GM23338 (cell line): ENCODE measurements around the gene KCNE1. TPM values are rescaled to one million over a fixed set of nuclear protein-coding genes. Genes with fewer than 3 reads are reported as not detected.

Experiments used
- ATAC-seq: fragments of 200-7000 bp; cut with Tn5 transposase; 3 replicates; pipeline ENCODE4 v1.9.1; 2020
- DNase-seq: peaks from one replicate; pipeline ENCODE4 v3.0.0-alpha.2; 2015; ENCODE audit warnings: low spot score
- H2AFZ ChIP-seq: fragments of 200-600 bp; sonication (generic); 2 replicates; pipeline ENCODE4 v1.8.0; 2016; ENCODE audit warnings: antibody characterized with exemption, mild to moderate bottlenecking, moderate library complexity
- H3F3A ChIP-seq: fragments of 200-600 bp; sonication (generic); replicated peaks from 2 replicates; pipeline ENCODE4 v1.8.0; 2017; ENCODE audit warnings: antibody characterized with exemption, mixed run types, low read depth
- H3K27ac ChIP-seq: fragments of 200-600 bp; sonication (generic); 2 replicates; pipeline ENCODE4 v1.6.1; 2016; ENCODE audit warnings: low read depth
- H3K27me3 ChIP-seq: fragments of 200-600 bp; sonication (generic); 2 replicates; pipeline ENCODE4 v1.8.0; 2016; ENCODE audit warnings: mild to moderate bottlenecking, mixed run types, moderate library complexity; ENCODE audit not compliant: insufficient read depth
- H3K36me3 ChIP-seq: fragments of 200-600 bp; sonication (generic); 2 replicates; pipeline ENCODE4 v1.8.0; 2016; ENCODE audit warnings: mild to moderate bottlenecking; ENCODE audit not compliant: insufficient read depth
- H3K4me1 ChIP-seq: fragments of 200-600 bp; sonication (generic); 2 replicates; pipeline ENCODE4 v1.8.0; 2016; ENCODE audit warnings: mild to moderate bottlenecking, moderate library complexity; ENCODE audit not compliant: insufficient read depth
- H3K4me2 ChIP-seq: fragments of 200-600 bp; sonication (generic); 2 replicates; pipeline ENCODE4 v1.7.1; 2017; ENCODE audit warnings: mixed run types
- H3K4me3 ChIP-seq: fragments of 200-600 bp; sonication (generic); 2 replicates; pipeline ENCODE4 v1.6.1; 2016; ENCODE audit warnings: mixed run types
- H3K79me2 ChIP-seq: fragments of 200-600 bp; sonication (generic); replicated peaks from 2 replicates; pipeline ENCODE4 v1.8.0; 2017; ENCODE audit warnings: mild to moderate bottlenecking; ENCODE audit not compliant: insufficient read depth
- H3K9me2 ChIP-seq: fragments of 200-600 bp; sonication (generic); 2 replicates; pipeline ENCODE4 v1.8.0; 2017; ENCODE audit not compliant: insufficient read depth
- H4K20me1 ChIP-seq: fragments of 200-600 bp; sonication (generic); replicated peaks from 2 replicates; pipeline ENCODE4 v1.8.0; 2017; ENCODE audit warnings: mild to moderate bottlenecking; ENCODE audit not compliant: insufficient read depth
- H3K27ac Mint-ChIP-seq: 2 replicates; pipeline ENCODE4 v1.8.0; 2020; ENCODE audit warnings: inconsistent platforms, mild to moderate bottlenecking, moderate library complexity, mixed read lengths
- H3K27me3 Mint-ChIP-seq: 3 replicates; pipeline ENCODE4 v1.8.0; 2022; ENCODE audit warnings: low read depth, mild to moderate bottlenecking, moderate library complexity, mixed read lengths, inconsistent platforms; ENCODE audit not compliant: insufficient read depth, poor library complexity
- H3K36me3 Mint-ChIP-seq: 3 replicates; pipeline ENCODE4 v1.8.0; 2021; ENCODE audit warnings: low read depth, mild to moderate bottlenecking, inconsistent platforms, moderate library complexity, mixed read lengths
- H3K4me1 Mint-ChIP-seq: 3 replicates; pipeline ENCODE4 v1.8.0; 2020; ENCODE audit warnings: mild to moderate bottlenecking, inconsistent platforms, mixed read lengths
- H3K4me3 Mint-ChIP-seq: 3 replicates; pipeline ENCODE4 v1.8.0; 2021; ENCODE audit warnings: moderate library complexity, mild to moderate bottlenecking, inconsistent platforms, mixed read lengths
- H3K9me3 Mint-ChIP-seq: 3 replicates; pipeline ENCODE4 v1.8.0; 2020; ENCODE audit warnings: moderate library complexity, mild to moderate bottlenecking, inconsistent platforms, mixed read lengths
- CTCF ChIP-seq, 2 experiments: fragments of 200-600 bp in 1 of 2; sonication (generic) in 1 of 2; conservative IDR thresholded peaks; 2 replicates each; pipeline versions ENCODE4 v1.5.1 to v1.6.1; 2016 to 2017; ENCODE audit warnings: antibody characterized with exemption in 2 of 2, low read depth in 2 of 2, mild to moderate bottlenecking in 2 of 2, moderate library complexity in 1 of 2
- ETS1 ChIP-seq: IDR thresholded peaks from 2 replicates; pipeline ENCODE4 v1.6.1; 2016; ENCODE audit warnings: antibody characterized with exemption
- EZH2 ChIP-seq: fragments of 200-600 bp; sonication (generic); IDR thresholded peaks from one replicate; pipeline ENCODE4 v1.8.0; 2017; ENCODE audit warnings: antibody characterized with exemption, mild to moderate bottlenecking, low read depth; ENCODE audit not compliant: unreplicated experiment
- JUNB ChIP-seq: IDR thresholded peaks from one replicate; pipeline ENCODE4 v1.6.1; 2016; ENCODE audit warnings: antibody characterized with exemption; ENCODE audit not compliant: unreplicated experiment
- NANOG ChIP-seq: IDR thresholded peaks from 2 replicates; pipeline ENCODE4 v1.6.1; 2016; ENCODE audit warnings: antibody characterized with exemption, borderline replicate concordance
- REST ChIP-seq: IDR thresholded peaks from one replicate; pipeline ENCODE4 v1.6.1; 2018; ENCODE audit warnings: antibody characterized with exemption; ENCODE audit not compliant: unreplicated experiment
- STAT1 ChIP-seq: IDR thresholded peaks from one replicate; pipeline ENCODE4 v1.6.1; 2016; ENCODE audit warnings: antibody characterized with exemption; ENCODE audit not compliant: unreplicated experiment
- ZNF114 ChIP-seq: fragments of 250-450 bp; sonication (Bioruptor Pico); IDR thresholded peaks from 2 replicates; pipeline ENCODE4 v1.5.0; 2020; ENCODE audit warnings: mild to moderate bottlenecking, moderate library complexity
- polyA plus RNA-seq: library from polyadenylated mRNA; unstranded; fragments of >200 nt; fragmentation: Nextera tagmentation; extraction: Ambion mirVana; gene quantifications from 2 replicates; pipeline ENCODE4 v1.2.1, GENCODE V29; 2016
- total RNA-seq: library from RNA; depleted of rRNA; stranded (reverse); fragments of >200 nt; shearing (Covaris generic); gene quantifications from 2 replicates; pipeline ENCODE4 v1.2.3, GENCODE V29; 2014

Gene KCNE1
- total and polyA plus RNA-seq, 2 experiments from 2014 or later, result 0.07 TPM; not detected in 1

DNA sequence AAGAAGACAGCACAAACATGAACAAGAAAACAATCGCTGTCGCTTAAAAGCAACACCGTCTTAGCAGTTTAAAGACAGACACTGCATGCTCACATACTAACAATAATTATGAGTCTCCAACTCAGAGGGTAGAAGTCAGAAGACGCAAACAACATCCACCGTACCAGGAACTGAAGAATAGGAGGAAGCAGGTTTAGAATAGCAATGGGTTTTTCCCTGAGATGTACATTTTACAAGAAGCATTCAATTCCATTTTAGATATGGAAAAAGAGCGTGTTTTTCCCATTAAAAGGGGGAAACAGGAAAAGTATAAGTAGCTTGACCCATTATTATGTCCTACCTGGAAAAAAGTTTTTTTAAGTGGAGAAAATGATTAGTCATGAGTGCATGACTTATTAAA, 34.5 kb upstream of the KCNE1 start:
- Histone ChIP-seq H3K4me2 (no peak overlapping the region), H3K27ac (no peak overlapping the region), H4K20me1 (no peaks in the 10 kb centered on the region), H3F3A (no peaks in the 10 kb centered on the region), H2AFZ (no peak overlapping the region), H3K4me3 (no peak overlapping the region), H3K9me2 (peaks cover 11% of the 10 kb centered on the region), H3K27me3 (no peaks in the 10 kb centered on the region), H3K79me2 (no peaks in the 10 kb centered on the region), H3K4me1 (peaks cover 3% of the 10 kb centered on the region; the same call in 1 of the 2 replicates), H3K36me3 (no peaks in the 10 kb centered on the region)
- Mint-ChIP-seq H3K9me3 (peaks cover 12% of the 10 kb centered on the region), H3K4me1 (peaks cover 14% of the 10 kb centered on the region), H3K27ac (no peak overlapping the region), H3K27me3 (peaks cover 4% of the 10 kb centered on the region), H3K4me3 (no peak overlapping the region), H3K36me3 (peaks cover 6% of the 10 kb centered on the region; the same call in 2 of the 3 replicates)
- TF ChIP-seq ETS1 (no peak), ZNF114 (CRISPR knock-in tag) (no peak), NANOG (no peak), JUNB (no peak)
- ATAC-seq, result no peak
- no peak for DNase-seq

DNA sequence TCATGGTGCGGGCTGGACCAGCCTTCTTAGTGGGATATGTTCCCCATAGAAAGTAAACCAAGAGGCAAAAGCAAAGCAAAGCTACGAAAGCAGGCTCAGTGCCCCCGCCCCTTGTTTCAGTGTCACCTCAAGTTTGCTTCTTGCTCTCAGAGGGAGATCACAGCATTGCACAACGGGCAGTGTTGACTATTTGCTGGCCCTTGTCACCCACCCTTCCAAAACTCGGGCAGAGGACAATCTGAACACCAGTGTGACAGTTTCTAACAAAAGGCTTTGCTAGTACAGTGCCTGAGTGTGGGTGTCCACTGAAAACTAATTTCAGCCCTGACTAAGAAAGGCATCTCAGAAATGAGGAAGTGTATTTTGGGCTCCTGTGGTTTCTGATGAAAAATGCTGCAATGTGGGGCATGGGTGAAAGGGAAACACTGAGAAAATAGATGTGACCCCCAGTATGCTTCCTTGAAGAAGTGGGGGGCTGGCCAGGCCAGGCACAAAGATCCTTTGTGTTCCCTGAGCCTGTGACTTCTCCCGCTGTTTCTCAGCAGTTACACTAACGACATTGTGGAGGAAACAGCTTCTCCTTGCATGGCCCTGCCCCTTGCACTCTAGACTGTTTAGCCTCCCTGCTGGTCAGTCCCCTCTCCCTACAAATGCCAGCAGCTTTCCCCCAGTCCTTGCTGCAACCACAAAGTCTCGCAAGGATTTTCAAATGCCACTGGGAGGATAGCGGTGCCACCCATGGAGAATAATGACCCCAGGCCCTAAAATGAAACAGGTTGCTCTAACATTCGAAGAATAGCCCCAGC, 33.3 kb upstream of the KCNE1 start:
- H3K4me1 ChIP-seq, result peaks cover 3% of the 10 kb centered on the region; the same call in 1 of the 2 replicates
- H3K9me2 ChIP-seq, result peaks cover under 1% of the 10 kb centered on the region
- ATAC-seq (peak; percentile 76), DNase-seq (peak; percentile 26)
- no peak overlapping the region for H3K27ac ChIP-seq
- H2AFZ ChIP-seq, result no peak overlapping the region; the same call in 1 of the 2 replicates
- no peak overlapping the region for H3K27ac Mint-ChIP-seq
- no peaks in the 10 kb centered on the region for H3K36me3 ChIP-seq
- no peak overlapping the region for H3K4me3 ChIP-seq
- no peaks in the 10 kb centered on the region for H3K27me3 ChIP-seq
- H3K4me1 Mint-ChIP-seq, result peaks cover 14% of the 10 kb centered on the region
- H3K9me3 Mint-ChIP-seq, result peaks cover 12% of the 10 kb centered on the region
- peak overlapping the region; percentile 43; the same call in 1 of the 2 replicates for H3K4me2 ChIP-seq
- no peak overlapping the region for H3K4me3 Mint-ChIP-seq
- H3F3A ChIP-seq, result no peaks in the 10 kb centered on the region
- H3K27me3 Mint-ChIP-seq, result peaks cover 4% of the 10 kb centered on the region
- H3K79me2 ChIP-seq, result no peaks in the 10 kb centered on the region
- TF ChIP-seq STAT1, result no peak
- no peak for TF ChIP-seq JUNB
- no peak for TF ChIP-seq CTCF (conservative IDR thresholded peaks at IDR 0.05; ENCODE audit: low read depth in 2 of 2)
- no peak for TF ChIP-seq NANOG
- TF ChIP-seq ZNF114 (CRISPR knock-in tag), result no peak
- no peak for TF ChIP-seq EZH2
- no peak for TF ChIP-seq REST
- H4K20me1 ChIP-seq, result no peaks in the 10 kb centered on the region
- H3K36me3 Mint-ChIP-seq, result peaks cover 6% of the 10 kb centered on the region; the same call in 2 of the 3 replicates
